GM12891 (cell line): ENCODE measurements around the gene CD300LF.

Source experiments
- POLR2A ChIP-seq: IDR thresholded peaks from 2 replicates; pipeline ENCODE4 v1.6.1; 2011; ENCODE audit warnings: low read depth, low read length, control low read depth
- POLR2AphosphoS5 ChIP-seq: IDR thresholded peaks from 2 replicates; pipeline ENCODE4 v1.6.1; 2011; ENCODE audit warnings: low read depth, low read length, control low read depth
- POU2F2 ChIP-seq: IDR thresholded peaks from 2 replicates; pipeline ENCODE4 v1.6.1; 2011; ENCODE audit warnings: low read depth, mild to moderate bottlenecking, control low read depth, low read length, moderate library complexity
- SPI1 ChIP-seq: IDR thresholded peaks from 2 replicates; pipeline ENCODE4 v1.6.1; 2011; ENCODE audit warnings: low read depth, low read length, control low read depth
- TAF1 ChIP-seq: IDR thresholded peaks from 2 replicates; pipeline ENCODE4 v1.6.1; 2011; ENCODE audit warnings: low read depth, low read length, control low read depth

DNA sequence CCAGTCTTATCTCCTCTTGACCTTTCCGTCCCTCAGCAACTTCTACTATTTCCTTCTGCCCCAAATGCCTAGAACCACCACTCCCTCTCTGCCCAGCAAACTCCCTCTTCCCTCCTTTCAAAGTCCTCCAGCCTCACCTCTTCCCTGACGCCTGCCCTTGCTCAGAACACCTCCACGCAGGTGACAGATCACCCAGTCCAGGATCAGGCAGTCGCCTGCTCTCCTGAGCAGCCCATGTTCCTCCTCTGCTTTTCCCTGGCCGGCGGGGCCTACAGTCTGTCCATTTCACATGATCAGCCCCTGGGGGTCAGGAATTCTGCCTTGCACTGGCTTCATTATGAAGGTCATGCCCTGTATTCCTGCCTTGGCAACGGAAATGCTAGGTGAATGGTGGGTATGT is 422 bp downstream of the CD300LF start:
- no peak for TF ChIP-seq POLR2A
- no peak for TF ChIP-seq POLR2AphosphoS5
- no peak for TF ChIP-seq TAF1
- TF ChIP-seq SPI1 = no peak
- no peak for TF ChIP-seq POU2F2
